Stimulated activated CD4-positive, alpha-beta T cell treated with anti-CD3 and anti-CD28 coated beads, TNF-alpha, amount 100 ng/mL, for 48 hours (primary cell): ENCODE results near the gene OFD1.

Experiments
- DNase-seq, 3 donors: peaks; one replicate each; pipeline ENCODE4 v3.0.0-alpha.2; 2020; ENCODE audit warnings: low read depth in 3 of 3

The OFD1 gene

GRCh38 chrX:13793897-13794296 is 59.3 kb downstream of the OFD1 start:
- DNase-seq = no peak

- DNase-seq = no peak
Observed at GRCh38 chrX:13794417-13794816, 59.9 kb downstream of the OFD1 start.

- no peak for DNase-seq
Observed at GRCh38 chrX:13797512-13797911, 63.0 kb downstream of the OFD1 start.

GRCh38 chrX:13798184-13798583 is 63.6 kb downstream of the OFD1 start:
- no peak for DNase-seq

- DNase-seq = no peak
Observed at GRCh38 chrX:13803116-13803515, 68.6 kb downstream of the OFD1 start.

GRCh38 chrX:13805241-13805640 is 70.7 kb downstream of the OFD1 start:
- DNase-seq = no peak

- no peak for DNase-seq
Observed at GRCh38 chrX:13808293-13808692, 73.7 kb downstream of the OFD1 start.

GRCh38 chrX:13808865-13809264 is 74.3 kb downstream of the OFD1 start:
- no peak for DNase-seq

GRCh38 chrX:13815664-13816063 is 81.1 kb downstream of the OFD1 start:
- DNase-seq = no peak

- no peak for DNase-seq
Observed at GRCh38 chrX:13816176-13816575, 81.6 kb downstream of the OFD1 start.

GRCh38 chrX:13816643-13817627 is 82.4 kb downstream of the OFD1 start, which contains the start of gene GPM6B:
GPM6B (minus strand) TSS chrX:13817093; CDS start chrX:13816904, 189 bp downstream.
- DNase-seq = no peak
